GM19397 (cell line): Measurements from ENCODE around the gene HTR7.
A peak's percentile ranks its signal among the peaks of the same experiment; 100 is the strongest.

ENCODE experiments used
- ATAC-seq: cut with Tn5 transposase; IDR thresholded peaks from one replicate; pipeline ENCODE4 v1.9.1; 2021; ENCODE audit warnings: mild to moderate bottlenecking, moderate library complexity; ENCODE audit not compliant: unreplicated experiment

The HTR7 gene

DNA sequence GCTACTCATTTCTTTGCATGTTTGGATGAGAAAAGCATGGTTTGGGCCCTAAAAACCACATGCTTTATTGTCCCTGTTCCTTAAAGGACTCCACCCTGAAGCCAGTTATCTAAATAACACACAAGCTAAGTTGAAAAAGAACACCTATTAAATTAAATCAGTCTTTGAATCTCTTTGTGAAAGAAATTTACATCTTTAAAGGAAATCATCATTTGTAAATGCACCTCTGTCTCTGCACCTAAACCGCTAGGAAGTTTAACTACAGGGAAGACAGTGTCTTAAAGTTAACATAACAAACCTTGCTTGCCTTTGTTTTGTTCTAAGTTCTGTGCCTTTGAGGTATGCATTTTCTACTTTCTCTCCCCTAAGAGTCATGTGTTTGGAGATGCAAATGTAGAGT, 52.6 kb downstream of the HTR7 start:
- no peak for ATAC-seq

- ATAC-seq, result no peak
Measured at GRCh38 chr10:90804354-90804753, 53.5 kb downstream of the HTR7 start.

DNA sequence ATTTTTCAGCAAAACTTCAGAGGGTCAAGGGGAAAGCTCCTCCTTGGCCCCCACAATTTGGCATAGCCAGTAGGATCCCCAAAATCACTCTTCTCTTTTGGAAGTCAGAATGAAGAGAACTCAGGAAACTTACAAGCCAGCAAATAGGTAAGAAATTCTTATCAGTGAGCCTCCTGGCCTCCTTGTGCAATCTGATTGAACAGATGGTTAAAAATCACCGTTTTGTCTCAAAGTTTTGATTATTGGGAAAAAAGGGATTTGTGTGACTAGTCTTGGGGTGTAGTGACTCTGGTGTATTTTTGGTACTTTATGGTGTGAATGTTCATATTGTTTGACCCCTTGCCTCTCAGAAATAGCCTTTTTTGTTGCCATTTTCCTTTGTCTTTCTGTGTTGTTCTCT, 56.2 kb downstream of the HTR7 start:
- no peak for ATAC-seq

DNA sequence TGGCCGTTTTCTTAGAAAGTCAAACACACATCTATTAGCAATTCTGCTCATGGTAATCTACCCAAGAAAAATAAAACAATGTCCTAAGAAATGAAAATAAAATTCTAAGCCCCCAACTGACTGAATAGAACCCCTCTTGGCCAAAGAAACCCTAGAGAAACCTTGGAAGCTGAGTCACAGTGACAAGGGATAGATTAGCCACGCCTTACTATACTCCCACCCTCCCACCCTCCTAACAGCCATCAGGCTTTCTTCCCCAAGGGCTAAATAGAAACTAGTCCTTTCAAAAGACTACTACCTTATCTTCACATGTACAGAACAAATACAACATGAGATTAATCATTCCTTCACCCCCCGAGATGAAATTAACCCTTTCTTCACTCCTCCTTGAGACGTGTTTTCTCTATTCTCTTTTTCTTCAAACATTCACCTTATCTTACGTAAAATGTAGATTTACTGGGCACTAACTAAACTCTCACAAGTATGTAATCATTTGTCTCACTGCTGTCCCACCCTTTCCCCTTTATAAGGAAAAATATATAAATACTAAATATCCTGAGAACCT, 57.5 kb downstream of the HTR7 start:
- no peak for ATAC-seq

DNA sequence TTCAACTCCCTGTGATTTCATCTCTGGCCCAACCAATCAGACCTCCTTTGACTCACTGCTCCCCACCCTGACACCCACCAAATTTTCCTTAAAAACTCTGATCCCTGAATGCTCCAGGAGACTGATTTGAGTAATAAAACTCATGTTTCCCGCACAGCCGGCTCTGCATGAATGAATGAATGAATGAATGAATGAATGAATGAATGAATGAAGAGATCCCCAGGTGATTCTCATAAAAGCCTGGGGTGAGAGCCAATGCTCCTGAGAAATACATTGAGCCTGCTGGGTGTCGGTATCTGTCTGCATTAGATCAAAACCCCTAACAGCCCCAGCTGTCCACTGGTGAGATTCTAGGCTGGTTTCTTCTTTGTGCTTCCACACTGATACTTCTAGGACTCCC, 58.7 kb downstream of the HTR7 start:
- ATAC-seq, result no peak

DNA sequence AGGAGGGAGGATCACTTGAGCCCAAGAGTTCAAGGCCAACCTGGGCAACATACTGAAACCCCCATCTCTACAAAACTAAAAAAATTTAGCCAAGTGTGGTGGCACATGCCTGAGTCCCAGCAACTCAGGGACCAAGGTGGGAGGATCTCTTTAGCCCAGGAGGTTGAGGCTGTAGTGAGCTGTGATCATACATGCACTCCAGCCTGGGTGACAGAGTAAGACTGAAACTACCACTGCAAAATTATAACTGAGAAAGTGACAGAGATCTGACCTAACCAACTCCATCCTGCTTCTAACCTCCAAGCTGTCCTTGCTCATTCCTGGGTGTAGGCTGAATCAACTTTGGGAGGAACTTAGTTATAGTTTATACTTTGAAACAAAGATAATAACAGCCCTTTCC, 59.4 kb downstream of the HTR7 start:
- no peak for ATAC-seq

DNA sequence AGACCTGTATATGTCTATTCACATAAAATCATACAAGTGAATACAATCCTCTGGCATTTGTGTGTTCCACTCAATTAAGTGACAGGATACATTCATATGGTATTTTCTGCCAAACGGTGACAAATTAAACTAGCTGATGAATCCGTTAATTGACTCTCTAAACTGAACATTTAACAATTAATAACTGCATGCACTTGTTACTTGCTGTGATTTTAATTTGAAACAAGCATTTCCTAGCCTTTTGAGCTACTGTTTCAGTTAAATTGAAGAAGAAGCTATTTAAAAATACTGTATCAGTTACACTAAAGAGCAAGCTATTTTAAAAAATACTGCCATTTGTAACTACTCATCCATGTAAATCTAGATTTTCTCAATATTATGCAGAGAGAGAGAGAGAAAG, 67.4 kb downstream of the HTR7 start:
- no peak for ATAC-seq

DNA sequence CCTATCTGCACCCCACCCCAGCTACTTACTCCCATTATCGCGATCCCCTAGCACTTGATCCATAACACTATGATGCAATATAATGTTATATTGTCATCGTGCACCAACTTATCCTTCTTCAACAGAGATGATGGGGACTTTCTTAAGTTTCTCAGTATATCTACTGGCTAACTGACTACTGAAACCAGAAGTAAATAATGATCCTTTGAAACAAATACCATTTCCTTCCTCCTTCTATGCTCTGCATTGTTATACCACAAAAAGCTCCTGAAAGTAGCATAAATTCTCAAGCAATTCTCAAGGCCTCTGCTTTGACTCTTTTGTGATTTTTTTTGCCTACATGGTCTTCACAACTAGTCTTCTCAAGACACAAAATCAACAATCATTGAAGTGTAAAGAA, 68.9 kb downstream of the HTR7 start:
- peak; percentile 67 for ATAC-seq

GRCh38 chr10:90788199-90788491, 69.7 kb downstream of the HTR7 start:
- ATAC-seq, result no peak

GRCh38 chr10:90787393-90788198, 70.2 kb downstream of the HTR7 start:
- no peak for ATAC-seq

DNA sequence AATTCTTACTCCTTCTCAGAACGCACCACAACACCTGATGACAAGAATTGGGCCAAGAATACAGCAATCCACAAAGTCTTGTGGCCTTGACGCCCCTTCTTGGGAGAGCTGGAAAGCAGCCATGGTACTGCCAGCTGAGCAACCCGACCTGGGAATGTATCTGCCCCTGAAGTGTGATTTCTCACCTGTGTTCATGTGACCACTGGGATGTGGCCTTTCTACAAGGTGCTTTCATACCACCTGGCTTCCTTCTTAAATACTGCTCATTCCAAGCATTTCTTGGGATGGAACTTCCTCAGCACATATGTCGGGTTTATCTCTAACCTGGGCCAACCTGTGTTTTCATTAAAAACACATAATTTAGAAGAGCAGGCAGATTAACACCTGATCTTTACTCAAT, 72.1 kb downstream of the HTR7 start:
- ATAC-seq, result no peak

GRCh38 chr10:90784771-90785170, 73.1 kb downstream of the HTR7 start:
- ATAC-seq, result no peak

DNA sequence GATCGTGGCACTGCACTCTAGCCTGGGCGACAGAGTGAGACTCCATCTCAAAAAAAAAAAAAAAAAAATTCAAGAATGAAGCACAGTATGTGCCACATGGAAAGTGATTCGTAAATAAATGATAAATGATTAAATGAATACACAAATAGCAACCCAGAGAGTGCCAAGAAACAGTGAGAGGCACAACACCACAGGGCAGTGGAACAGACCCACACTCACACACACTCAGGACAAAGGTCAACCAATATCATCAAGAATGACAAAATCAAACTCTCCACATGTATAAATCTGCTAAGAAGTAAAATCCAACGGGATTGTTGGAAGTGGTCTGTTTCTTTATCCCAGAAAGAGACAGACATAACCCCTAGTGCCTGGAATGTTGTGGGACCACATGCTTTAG, 77.4 kb downstream of the HTR7 start:
- no peak for ATAC-seq

- no peak for ATAC-seq
Measured at GRCh38 chr10:90779548-90779947, 78.3 kb downstream of the HTR7 start.

- no peak for ATAC-seq
Measured at GRCh38 chr10:90777621-90778020, 80.2 kb downstream of the HTR7 start.

GRCh38 chr10:90775351-90776028, 82.3 kb downstream of the HTR7 start:
- no peak for ATAC-seq

DNA sequence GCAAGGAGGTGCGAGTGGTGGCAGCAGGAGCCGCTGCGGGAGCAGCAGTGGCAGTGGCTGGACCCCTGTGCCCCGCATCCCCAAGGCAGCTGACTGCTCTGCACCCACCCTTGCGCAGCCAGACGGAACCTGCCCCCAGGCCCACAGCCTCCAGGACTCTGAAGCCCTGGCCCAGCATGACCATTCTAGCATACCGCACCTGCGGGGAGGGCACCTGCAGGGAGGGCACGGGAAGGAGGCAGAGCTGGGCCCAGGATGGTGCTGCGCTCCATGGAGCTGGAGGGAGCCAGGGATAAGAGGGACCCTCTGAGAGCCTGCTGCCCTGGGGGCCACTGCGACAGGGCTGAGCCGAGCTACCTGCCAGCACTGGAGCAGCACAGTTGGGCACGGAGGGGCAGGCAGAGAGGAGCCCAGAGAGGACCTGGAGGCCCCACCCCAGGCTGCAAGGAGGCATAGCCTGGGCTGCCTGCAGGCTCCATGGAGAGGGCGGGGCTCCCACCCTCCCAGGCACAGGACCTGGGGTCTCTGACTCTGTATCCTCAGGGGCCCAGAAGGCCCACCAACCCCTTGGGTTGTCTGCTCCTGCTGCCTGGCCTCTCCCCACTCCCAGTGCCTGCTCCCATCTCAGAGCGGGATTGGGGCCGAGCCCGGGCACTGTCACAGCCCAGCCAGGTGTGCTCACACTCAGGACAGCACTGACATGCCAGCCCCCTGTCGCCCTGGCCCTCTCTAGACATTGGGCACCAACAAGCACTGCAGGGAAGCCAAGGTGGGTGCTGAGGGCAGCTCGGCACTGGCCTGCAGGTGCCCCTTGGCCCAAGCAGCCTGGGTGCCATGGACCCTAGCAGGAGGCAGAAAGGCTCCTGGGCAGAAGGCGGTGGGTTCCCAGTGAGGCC, 87.6 kb downstream of the HTR7 start:
- no peak for ATAC-seq

DNA sequence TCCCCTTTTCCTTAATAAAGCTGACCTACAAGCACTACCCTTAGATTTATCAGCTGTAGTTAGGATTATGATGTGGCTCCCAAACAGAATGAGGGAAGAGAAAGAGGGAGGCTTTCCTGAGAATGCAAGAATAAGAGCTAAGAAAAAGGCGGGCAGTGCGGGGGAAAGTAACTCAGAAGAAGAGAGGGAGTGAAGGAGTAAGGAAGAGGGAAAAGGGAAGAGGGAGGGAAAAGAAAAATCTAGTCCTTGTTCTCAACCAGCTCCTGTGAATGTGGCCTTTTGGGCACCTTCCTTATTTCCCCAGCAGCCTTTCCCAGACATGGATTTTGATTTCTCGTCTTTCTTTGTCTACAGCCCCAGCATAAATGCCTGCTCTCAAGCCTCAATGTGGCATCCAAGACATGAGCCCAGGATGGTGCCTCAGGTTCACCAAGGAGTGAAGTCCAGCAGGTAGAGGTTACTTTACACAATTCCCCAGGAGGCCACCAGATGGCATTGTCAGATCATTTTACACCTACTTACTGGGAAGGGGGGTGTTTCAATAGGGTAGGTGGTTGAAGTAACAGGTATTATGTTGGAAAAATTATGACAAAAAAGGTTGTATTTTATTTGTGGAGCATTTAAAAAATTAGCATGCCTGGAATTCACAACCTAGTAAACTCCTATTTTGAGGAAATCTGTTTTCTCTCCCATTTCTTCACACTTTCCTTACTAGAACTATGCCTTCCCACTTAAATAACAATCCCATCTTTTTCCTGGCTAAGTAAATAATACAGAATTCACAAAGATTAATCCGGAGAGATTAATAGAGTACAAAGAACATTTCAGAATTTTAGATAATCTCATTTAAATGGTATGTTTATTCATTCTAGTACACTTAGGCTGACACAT, 106.5 kb downstream of the HTR7 start:
- no peak for ATAC-seq

GRCh38 chr10:90746829-90747228, 111.0 kb downstream of the HTR7 start:
- ATAC-seq, result no peak

- ATAC-seq, result no peak
Measured at GRCh38 chr10:90745565-90745964, 112.3 kb downstream of the HTR7 start.
